C4-2B (cell line): ENCODE data around the gene FGFBP2.

Experiments
- H3K27ac ChIP-seq: fragments of 450-650 bp; 2 replicates; pipeline ENCODE4 v1.5.1; 2017
- ZFX ChIP-seq: fragments of 450-650 bp; IDR thresholded peaks from 2 replicates; pipeline ENCODE4 v1.6.1; 2017
- TF ChIP-seq, protein P1 (sequence below): fragments of 450-650 bp; conservative IDR thresholded peaks from 2 replicates; pipeline ENCODE4 v1.5.1; 2017; ENCODE audit warnings: mild to moderate bottlenecking

FGFBP2 gene

DNA sequence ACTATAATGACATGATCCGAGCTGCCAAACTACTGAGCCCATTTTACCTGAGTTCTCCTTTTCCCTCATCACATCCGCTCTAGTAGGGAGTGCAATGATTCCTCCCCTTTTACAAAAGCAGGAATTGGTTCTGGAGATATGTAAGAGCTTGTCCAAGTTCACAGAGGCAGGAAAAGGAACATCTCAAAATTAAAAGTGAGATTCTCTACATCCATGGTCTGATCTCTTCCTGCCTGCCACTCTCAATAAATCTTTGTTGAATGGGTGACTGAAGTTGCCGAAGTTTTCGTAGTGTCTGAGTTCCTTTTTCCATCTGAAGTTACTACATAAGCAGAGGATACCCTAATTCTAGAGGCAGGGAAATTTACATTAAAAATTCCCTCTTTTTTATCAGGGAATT is 24.3 kb downstream of the FGFBP2 start, which contains the start of gene FGFBP1:
TSS of gene FGFBP1 (minus strand) at position 101 of the 400 bp plus-strand sequence. CDS start 2,108 bp downstream, outside the sequence.
- H3K27ac ChIP-seq, result no peak within 1 kb of the TSS
- TF ChIP-seq, protein P1, sequence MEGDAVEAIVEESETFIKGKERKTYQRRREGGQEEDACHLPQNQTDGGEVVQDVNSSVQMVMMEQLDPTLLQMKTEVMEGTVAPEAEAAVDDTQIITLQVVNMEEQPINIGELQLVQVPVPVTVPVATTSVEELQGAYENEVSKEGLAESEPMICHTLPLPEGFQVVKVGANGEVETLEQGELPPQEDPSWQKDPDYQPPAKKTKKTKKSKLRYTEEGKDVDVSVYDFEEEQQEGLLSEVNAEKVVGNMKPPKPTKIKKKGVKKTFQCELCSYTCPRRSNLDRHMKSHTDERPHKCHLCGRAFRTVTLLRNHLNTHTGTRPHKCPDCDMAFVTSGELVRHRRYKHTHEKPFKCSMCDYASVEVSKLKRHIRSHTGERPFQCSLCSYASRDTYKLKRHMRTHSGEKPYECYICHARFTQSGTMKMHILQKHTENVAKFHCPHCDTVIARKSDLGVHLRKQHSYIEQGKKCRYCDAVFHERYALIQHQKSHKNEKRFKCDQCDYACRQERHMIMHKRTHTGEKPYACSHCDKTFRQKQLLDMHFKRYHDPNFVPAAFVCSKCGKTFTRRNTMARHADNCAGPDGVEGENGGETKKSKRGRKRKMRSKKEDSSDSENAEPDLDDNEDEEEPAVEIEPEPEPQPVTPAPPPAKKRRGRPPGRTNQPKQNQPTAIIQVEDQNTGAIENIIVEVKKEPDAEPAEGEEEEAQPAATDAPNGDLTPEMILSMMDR, result no peak
- no peak for TF ChIP-seq ZFX

DNA sequence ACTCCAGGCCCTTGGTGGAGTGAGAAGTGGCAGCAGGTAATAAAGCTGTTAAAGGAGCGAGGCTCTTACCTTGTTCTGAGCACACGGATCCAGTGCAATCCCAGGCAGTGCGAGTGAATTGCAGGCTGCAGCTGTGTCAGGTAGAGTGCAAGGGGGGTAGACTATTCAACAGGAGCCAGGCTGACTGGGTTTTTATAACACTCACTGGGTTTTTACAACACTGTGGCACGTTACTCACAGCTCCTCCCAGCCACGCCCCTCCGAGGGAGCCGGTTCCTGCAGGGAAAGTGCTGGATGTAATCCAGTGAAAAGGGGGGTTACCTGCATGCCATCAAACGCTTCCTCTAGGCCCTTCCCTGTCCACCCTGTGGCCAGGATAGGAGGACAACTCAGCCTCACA is 24.8 kb downstream of the FGFBP2 start:
- H3K27ac ChIP-seq, result no peak overlapping the region
- TF ChIP-seq, protein P1, result no peak
- no peak for TF ChIP-seq ZFX

GRCh38 chr4:15936495-15936894 is 26.5 kb downstream of the FGFBP2 start:
- TF ChIP-seq, protein P1, result no peak
- TF ChIP-seq ZFX, result no peak
- H3K27ac ChIP-seq, result no peak overlapping the region

GRCh38 chr4:15935504-15936402 is 27.2 kb downstream of the FGFBP2 start:
- TF ChIP-seq ZFX, result no peak
- TF ChIP-seq, protein P1, result no peak
- H3K27ac ChIP-seq, result no peak overlapping the region

DNA sequence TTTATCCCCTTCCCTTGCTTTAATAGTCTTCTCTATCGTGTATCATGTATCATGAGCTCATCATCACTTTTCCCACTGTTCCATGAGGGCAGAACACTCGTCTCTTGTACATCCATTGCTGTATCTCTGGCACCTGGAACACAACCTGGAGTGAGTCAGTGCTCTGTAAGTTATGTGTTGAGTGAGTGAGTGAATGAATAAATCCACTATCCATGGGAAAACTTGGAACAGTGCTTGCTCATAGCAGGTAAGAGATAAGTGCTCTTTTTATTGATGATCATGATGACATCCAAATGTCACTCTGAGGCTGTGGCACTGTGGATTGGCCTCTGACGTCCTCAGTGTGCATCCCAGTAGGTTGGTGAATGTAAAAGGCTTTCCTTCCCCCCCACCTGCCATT is 28.7 kb downstream of the FGFBP2 start:
- no peak overlapping the region for H3K27ac ChIP-seq
- TF ChIP-seq, protein P1, result no peak
- TF ChIP-seq ZFX, result no peak

GRCh38 chr4:15931451-15932210 is 31.3 kb downstream of the FGFBP2 start:
- H3K27ac ChIP-seq, result no peak overlapping the region
- TF ChIP-seq ZFX, result no peak
- TF ChIP-seq, protein P1, result no peak

- TF ChIP-seq ZFX, result no peak
- TF ChIP-seq, protein P1, result no peak
- no peak overlapping the region for H3K27ac ChIP-seq
These were observed 32.7 kb downstream of the FGFBP2 start for GRCh38 chr4:15930314-15930713.
